ENCODE measurements around the gene RAPGEF2.

The RAPGEF2 gene

DNA sequence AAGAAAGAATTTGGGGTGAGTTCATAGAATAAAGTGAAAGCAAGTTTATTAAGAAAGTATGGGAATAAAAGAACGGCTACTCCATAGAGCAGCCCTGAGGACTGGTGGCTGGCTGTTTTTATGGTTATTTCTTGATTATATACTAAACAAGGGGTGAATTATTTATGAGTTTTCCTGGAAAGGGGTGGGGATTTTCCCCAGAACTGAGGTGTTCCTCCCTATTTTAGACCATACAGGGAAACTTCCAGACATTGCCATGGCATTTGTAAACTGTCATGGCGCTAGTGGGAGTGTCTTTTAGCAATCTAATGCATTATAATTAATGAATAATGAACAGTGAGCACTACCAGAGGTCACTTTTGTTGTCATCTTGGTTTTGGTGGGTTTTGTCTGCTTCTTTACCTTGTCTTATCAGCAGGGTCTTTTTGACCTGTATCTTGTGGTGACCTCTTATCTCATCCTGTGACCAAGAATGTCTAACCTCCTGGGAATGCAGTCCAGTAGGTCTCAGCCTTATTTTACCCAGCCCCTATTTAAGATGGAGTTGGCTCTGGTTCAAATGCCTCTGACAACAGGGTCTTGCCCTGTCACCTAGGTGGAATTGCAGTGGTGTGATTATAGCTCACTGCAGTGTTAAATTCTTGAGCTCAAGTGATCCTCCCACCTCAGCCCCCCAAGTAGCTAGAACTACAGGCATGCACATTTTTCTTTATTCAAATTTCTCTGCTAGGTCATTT lies 27.1 kb downstream of the RAPGEF2 start:
- Histone ChIP-seq H3K27me3 (ENCODE audit: control insufficient read depth, insufficient read depth, low read length) (no peaks in the 10 kb centered on the region), H3K27ac (ENCODE audit: low read length) (no peak overlapping the region), H3K4me1 (ENCODE audit: control insufficient read depth, insufficient read depth, low read length) (0 out of 2 replicates have a peak, but pooled peaks cover 2% of the 10 kb centered on the region), H3K36me3 (ENCODE audit: control insufficient read depth, insufficient read depth, low read length) (no peaks in the 10 kb centered on the region), H3K9me3 (ENCODE audit: control insufficient read depth, insufficient read depth, low read length) (no peaks in the 10 kb centered on the region), H3K4me3 (ENCODE audit: low read length) (no peak overlapping the region)
- DNase-seq (ENCODE audit: low read depth, low spot score), result no peak
- no CpG with 5 or more reads among the region's 2 CpGs for WGBS (ENCODE audit: insufficient coverage, insufficient read length)

DNA sequence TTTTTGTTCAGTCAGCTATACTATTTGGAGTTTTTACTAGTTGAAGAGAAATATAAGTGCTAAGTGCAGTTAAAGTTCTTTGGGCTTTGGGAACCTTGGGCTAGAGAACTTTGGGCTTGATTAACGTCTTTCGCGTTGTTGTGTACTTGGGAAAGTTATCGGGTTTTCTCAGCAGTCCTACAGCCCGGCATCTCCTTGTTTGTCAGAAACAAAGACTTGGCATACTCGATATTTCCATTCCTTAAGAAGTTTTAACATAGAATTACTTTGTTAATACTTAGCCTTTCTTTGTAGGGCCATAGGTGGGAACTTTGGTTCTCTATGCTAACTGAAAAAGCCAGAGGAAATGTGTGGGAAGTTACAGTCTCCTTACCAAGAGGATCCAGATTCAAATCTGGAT lies 28.7 kb downstream of the RAPGEF2 start:
- no peak overlapping the region for H3K4me3 ChIP-seq (ENCODE audit: low read length)
- 0 out of 2 replicates have a peak, but pooled peaks cover 2% of the 10 kb centered on the region for H3K4me1 ChIP-seq (ENCODE audit: control insufficient read depth, insufficient read depth, low read length)
- no CpG with 5 or more reads among the region's 6 CpGs for WGBS (ENCODE audit: insufficient coverage, insufficient read length)

DNA sequence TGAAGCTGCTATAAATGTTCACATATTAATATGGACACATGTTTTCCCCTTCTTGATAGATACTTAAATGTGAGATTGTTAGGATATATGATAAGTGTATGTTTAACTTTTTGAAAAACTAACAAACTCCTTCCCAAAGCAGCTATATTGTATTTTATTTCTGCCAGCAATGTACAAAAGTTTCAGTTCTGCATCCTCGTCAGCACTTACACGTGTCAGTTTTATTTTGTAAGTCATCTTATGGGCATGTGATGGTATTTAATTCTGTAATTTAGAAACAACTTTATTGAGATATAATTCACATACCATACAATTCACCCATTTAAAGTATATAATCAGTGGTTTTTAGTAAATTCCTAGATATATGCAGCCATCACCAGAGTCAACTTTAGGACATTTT lies 31.6 kb downstream of the RAPGEF2 start:
- Histone ChIP-seq H3K4me1 (ENCODE audit: control insufficient read depth, insufficient read depth, low read length) (0 out of 2 replicates have a peak, but pooled peaks cover 2% of the 10 kb centered on the region), H3K9me3 (ENCODE audit: control insufficient read depth, insufficient read depth, low read length) (no peaks in the 10 kb centered on the region), H3K27me3 (ENCODE audit: control insufficient read depth, insufficient read depth, low read length) (no peaks in the 10 kb centered on the region), H3K36me3 (ENCODE audit: control insufficient read depth, insufficient read depth, low read length) (no peaks in the 10 kb centered on the region), H3K4me3 (ENCODE audit: low read length) (no peak overlapping the region), H3K27ac (ENCODE audit: low read length) (no peak overlapping the region)
- DNase-seq (ENCODE audit: low read depth, low spot score), result no peak
- no CpG with 5 or more reads among the region's 2 CpGs for WGBS (ENCODE audit: insufficient coverage, insufficient read length)

More for the DNA sequence above, 28.7 kb downstream of the RAPGEF2 start:
- no peak for DNase-seq (ENCODE audit: low read depth, low spot score)
- Histone ChIP-seq H3K27ac (ENCODE audit: low read length) (no peak overlapping the region), H3K36me3 (ENCODE audit: control insufficient read depth, insufficient read depth, low read length) (no peaks in the 10 kb centered on the region), H3K9me3 (ENCODE audit: control insufficient read depth, insufficient read depth, low read length) (no peaks in the 10 kb centered on the region), H3K27me3 (ENCODE audit: control insufficient read depth, insufficient read depth, low read length) (no peaks in the 10 kb centered on the region)

DNA sequence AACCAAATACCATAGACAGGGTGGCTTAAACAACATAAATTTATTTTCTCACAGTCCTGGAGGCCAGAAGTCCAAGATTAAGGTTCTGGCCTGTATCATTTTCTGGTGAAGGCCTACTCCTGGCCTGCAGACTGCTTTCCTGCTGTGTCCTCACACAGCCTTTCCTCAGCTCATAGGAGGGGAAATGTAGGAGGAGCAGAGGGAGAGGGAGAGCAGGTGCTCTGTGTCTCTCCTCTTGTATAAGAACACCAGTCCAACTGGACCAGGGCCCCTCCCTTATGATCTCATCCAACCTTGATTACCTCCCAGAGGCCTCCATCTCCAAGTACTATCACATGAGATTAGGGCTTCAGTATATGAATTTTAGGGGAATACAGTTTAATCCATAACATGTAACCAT lies 34.3 kb downstream of the RAPGEF2 start:
- Histone ChIP-seq H3K9me3 (ENCODE audit: control insufficient read depth, insufficient read depth, low read length) (no peaks in the 10 kb centered on the region), H3K27me3 (ENCODE audit: control insufficient read depth, insufficient read depth, low read length) (no peaks in the 10 kb centered on the region), H3K27ac (ENCODE audit: low read length) (no peak overlapping the region), H3K36me3 (ENCODE audit: control insufficient read depth, insufficient read depth, low read length) (no peaks in the 10 kb centered on the region), H3K4me1 (ENCODE audit: control insufficient read depth, insufficient read depth, low read length) (no peaks in the 10 kb centered on the region), H3K4me3 (ENCODE audit: low read length) (no peak overlapping the region)
- no peak for DNase-seq (ENCODE audit: low read depth, low spot score)

DNA sequence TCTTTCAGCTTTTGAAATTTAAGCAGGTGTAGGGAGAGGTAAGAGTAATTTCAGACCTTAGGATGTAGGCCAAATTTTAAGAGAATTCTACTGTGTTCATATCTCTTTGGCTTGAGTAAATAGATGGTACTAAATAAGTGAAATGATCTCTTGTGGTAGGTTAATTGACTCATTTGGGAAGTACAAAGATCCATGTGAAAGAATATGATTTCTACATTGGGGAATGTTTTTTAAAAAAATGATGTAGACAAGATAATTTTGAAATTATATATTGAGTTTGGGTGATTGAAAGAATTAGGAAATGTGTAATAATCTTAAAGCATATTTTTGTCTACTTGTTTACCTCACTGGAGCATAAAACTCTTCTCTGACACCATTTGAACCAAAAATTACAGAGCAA lies 35.6 kb downstream of the RAPGEF2 start:
- Histone ChIP-seq H3K4me3 (ENCODE audit: low read length) (no peak overlapping the region), H3K27ac (ENCODE audit: low read length) (no peak overlapping the region), H3K9me3 (ENCODE audit: control insufficient read depth, insufficient read depth, low read length) (no peaks in the 10 kb centered on the region), H3K36me3 (ENCODE audit: control insufficient read depth, insufficient read depth, low read length) (no peaks in the 10 kb centered on the region), H3K27me3 (ENCODE audit: control insufficient read depth, insufficient read depth, low read length) (no peaks in the 10 kb centered on the region), H3K4me1 (ENCODE audit: control insufficient read depth, insufficient read depth, low read length) (no peaks in the 10 kb centered on the region)
- DNase-seq (ENCODE audit: low read depth, low spot score), result no peak

DNA sequence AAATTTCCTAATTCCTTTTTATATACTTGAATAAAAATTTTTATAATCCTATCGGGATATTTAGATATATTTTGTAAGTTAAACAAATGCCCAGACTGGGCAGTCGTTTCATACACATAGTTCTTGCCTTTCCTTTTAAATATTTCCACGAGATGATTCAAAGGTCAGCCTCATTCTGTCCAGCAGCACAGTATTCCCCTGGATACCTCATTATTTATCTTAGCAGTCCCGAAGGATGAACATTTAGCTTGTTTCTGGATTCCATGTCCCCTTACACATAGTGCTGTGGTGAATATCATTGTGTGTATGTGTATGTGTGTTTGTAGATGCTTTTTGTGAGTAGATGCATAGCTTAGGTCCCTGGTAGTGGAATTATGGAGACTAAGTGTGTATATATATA lies 38.3 kb downstream of the RAPGEF2 start:
- Histone ChIP-seq H3K36me3 (ENCODE audit: control insufficient read depth, insufficient read depth, low read length) (no peaks in the 10 kb centered on the region), H3K4me3 (ENCODE audit: low read length) (no peak overlapping the region), H3K9me3 (ENCODE audit: control insufficient read depth, insufficient read depth, low read length) (no peaks in the 10 kb centered on the region), H3K4me1 (ENCODE audit: control insufficient read depth, insufficient read depth, low read length) (no peaks in the 10 kb centered on the region), H3K27ac (ENCODE audit: low read length) (no peak overlapping the region), H3K27me3 (ENCODE audit: control insufficient read depth, insufficient read depth, low read length) (no peaks in the 10 kb centered on the region)
- no CpG with 5 or more reads among the region's 4 CpGs for WGBS (ENCODE audit: insufficient coverage, insufficient read length)
- DNase-seq (ENCODE audit: low read depth, low spot score), result no peak

DNA sequence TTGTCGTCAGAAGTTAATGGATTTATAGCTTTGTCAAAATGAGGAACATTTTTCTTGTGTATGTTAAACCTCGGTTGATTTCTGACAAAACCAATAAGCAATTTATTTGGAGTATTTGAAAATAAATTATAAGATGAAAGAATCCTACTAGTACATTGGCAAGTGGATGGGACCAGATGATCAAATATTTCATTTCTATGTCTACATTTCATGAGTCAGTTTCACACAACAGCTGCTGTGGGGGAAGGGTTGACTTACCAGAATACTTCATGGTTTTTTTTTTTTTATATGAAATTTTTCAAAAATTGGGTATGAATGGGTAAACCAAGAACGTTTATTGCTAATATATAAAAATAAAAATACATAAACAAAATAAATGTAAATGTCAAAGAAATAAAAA lies 39.4 kb downstream of the RAPGEF2 start:
- H3K9me3 ChIP-seq (ENCODE audit: control insufficient read depth, insufficient read depth, low read length), result no peaks in the 10 kb centered on the region
- no peak overlapping the region for H3K4me3 ChIP-seq (ENCODE audit: low read length)
- no CpG with 5 or more reads among the region's 3 CpGs for WGBS (ENCODE audit: insufficient coverage, insufficient read length)
- H3K27ac ChIP-seq (ENCODE audit: low read length), result no peak overlapping the region
- no peaks in the 10 kb centered on the region for H3K4me1 ChIP-seq (ENCODE audit: control insufficient read depth, insufficient read depth, low read length)
- H3K36me3 ChIP-seq (ENCODE audit: control insufficient read depth, insufficient read depth, low read length), result no peaks in the 10 kb centered on the region
- DNase-seq (ENCODE audit: low read depth, low spot score), result no peak
- no peaks in the 10 kb centered on the region for H3K27me3 ChIP-seq (ENCODE audit: control insufficient read depth, insufficient read depth, low read length)

DNA sequence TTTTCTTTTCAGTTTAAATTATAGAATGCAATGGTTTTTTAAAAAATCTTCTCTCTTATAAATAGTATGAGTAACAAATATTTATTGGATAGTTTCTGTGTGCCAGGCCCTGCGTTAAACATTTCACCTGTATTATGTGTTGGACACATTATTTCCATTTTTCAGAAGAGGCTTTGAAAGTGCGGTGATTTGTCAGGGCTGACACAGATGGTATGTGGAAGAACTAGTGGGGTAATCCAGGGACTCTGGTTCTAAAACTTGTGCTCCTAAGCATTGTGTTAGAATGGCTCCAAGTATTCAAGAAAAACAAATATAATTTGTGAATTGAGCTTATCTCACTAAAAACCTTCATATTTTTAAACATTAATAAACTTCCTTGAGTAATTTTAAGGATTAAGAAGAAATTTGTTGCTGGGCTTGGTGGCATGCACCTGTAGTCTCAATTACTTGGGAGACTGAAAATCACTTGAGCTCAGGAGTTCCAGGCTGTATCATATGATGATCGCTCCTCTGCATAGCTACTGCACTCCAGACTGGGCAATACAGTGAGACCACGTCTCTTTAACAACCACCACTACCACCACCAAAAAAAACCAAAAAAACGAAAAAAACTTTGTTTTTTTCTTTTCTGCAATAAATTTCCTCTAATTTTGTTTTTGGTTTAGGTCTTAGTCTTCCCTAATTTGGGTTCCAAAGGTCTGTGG lies 40.0 kb downstream of the RAPGEF2 start:
- no peaks in the 10 kb centered on the region for H3K36me3 ChIP-seq (ENCODE audit: control insufficient read depth, insufficient read depth, low read length)
- no peaks in the 10 kb centered on the region for H3K9me3 ChIP-seq (ENCODE audit: control insufficient read depth, insufficient read depth, low read length)
- 100% methylated on average over 1 of the region's 5 CpGs for WGBS (ENCODE audit: insufficient coverage, insufficient read length)
- H3K27me3 ChIP-seq (ENCODE audit: control insufficient read depth, insufficient read depth, low read length), result no peaks in the 10 kb centered on the region
- DNase-seq (ENCODE audit: low read depth, low spot score), result no peak
- no peaks in the 10 kb centered on the region for H3K4me1 ChIP-seq (ENCODE audit: control insufficient read depth, insufficient read depth, low read length)
- no peak overlapping the region for H3K4me3 ChIP-seq (ENCODE audit: low read length)
- no peak overlapping the region for H3K27ac ChIP-seq (ENCODE audit: low read length)

DNA sequence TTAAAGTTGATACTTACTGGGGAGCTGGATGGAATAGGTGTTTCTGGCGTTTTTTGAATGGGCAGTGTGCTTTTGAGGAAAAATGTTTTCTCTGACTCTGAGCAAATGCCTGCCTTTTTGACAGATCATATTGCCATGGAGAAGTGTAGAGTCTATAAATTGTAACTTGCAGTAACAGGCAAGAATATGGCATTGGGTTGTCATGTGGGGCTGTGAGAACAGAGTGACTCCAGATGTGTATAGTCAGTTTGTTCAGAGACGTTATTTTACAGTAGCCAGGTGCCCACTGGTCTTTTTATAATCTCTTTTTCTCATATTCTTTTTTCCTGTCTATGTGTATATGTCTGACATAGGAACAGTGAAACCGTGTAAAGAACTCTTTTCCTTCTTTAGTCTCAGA lies 40.8 kb downstream of the RAPGEF2 start:
- H3K9me3 ChIP-seq (ENCODE audit: control insufficient read depth, insufficient read depth, low read length), result no peaks in the 10 kb centered on the region
- H3K4me3 ChIP-seq (ENCODE audit: low read length), result no peak overlapping the region
- H3K4me1 ChIP-seq (ENCODE audit: control insufficient read depth, insufficient read depth, low read length), result no peaks in the 10 kb centered on the region
- no peak for DNase-seq (ENCODE audit: low read depth, low spot score)
- no CpG with 5 or more reads among the region's 3 CpGs for WGBS (ENCODE audit: insufficient coverage, insufficient read length)
- no peaks in the 10 kb centered on the region for H3K27me3 ChIP-seq (ENCODE audit: control insufficient read depth, insufficient read depth, low read length)
- H3K27ac ChIP-seq (ENCODE audit: low read length), result no peak overlapping the region
- H3K36me3 ChIP-seq (ENCODE audit: control insufficient read depth, insufficient read depth, low read length), result no peaks in the 10 kb centered on the region

DNA sequence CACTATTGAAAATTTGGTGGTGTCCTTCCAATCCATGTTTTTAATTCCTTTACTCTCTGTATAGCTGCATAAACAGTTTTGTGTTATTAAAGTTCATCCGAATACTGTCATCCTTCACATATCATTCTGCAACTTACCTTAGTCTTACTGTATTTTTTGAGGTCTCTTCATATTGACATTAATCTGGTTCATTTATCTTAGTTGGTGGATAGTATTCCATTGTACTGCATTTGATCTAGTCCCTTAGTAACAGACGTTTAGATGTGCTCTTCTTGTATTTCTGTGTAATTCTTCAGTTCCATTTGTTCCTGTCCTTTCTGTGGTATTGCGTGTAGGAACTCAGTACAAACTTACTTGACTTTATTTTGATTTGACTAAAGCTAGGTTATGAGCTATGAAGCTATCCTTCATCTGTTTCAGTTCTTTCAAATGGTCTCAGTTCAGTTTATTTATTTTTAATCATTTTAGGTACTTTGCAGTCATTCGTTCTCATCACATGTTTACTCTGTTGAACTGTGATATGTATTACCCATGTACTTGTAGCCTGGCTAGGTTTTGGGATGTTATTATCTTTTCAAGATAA lies 41.3 kb downstream of the RAPGEF2 start:
- no peak overlapping the region for H3K27ac ChIP-seq (ENCODE audit: low read length)
- DNase-seq (ENCODE audit: low read depth, low spot score), result no peak
- H3K4me3 ChIP-seq (ENCODE audit: low read length), result no peak overlapping the region
- WGBS (ENCODE audit: insufficient coverage, insufficient read length), result no CpG with 5 or more reads among the region's 4 CpGs
- H3K4me1 ChIP-seq (ENCODE audit: control insufficient read depth, insufficient read depth, low read length), result no peaks in the 10 kb centered on the region
- H3K27me3 ChIP-seq (ENCODE audit: control insufficient read depth, insufficient read depth, low read length), result no peaks in the 10 kb centered on the region
- no peaks in the 10 kb centered on the region for H3K9me3 ChIP-seq (ENCODE audit: control insufficient read depth, insufficient read depth, low read length)
- no peaks in the 10 kb centered on the region for H3K36me3 ChIP-seq (ENCODE audit: control insufficient read depth, insufficient read depth, low read length)

Measured in iPS DF 6.9 (cell line).